ENCODE results near the gene PTCD3. TPM values are rescaled to one million over a fixed set of nuclear protein-coding genes. Genes with fewer than 3 reads are reported as not detected.

PTCD3 gene
- polyA plus RNA-seq, 4 donors = 98.8 to 173 (median 137) TPM

Other genes with a start within 250 kb of the PTCD3 start
- 10 to 100 TPM in 3 of 4 donors, 1 to 10 TPM in 1; 9.5 to 12.6 (median 12.3) TPM for gene ST3GAL5, start 217.2 kb upstream of the PTCD3 start, polyA plus RNA-seq (ENCODE audit: insufficient read length in 4 of 4)
- 10 to 100 TPM; 18.0 to 23.0 (median 20.6) TPM for gene POLR1A, start 349 bp upstream of the PTCD3 start, polyA plus RNA-seq (ENCODE audit: insufficient read length in 4 of 4)
- 100 to 1,000 TPM; 105 to 119 (median 107) TPM for gene IMMT, start 89.2 kb downstream of the PTCD3 start, polyA plus RNA-seq (ENCODE audit: insufficient read length in 4 of 4)
- 10 to 100 TPM; 44.8 to 55.5 (median 48.2) TPM for gene MRPL35, start 93.2 kb downstream of the PTCD3 start, polyA plus RNA-seq (ENCODE audit: insufficient read length in 4 of 4)
- 1 to 10 TPM; 2.5 to 3.2 (median 3.1) TPM for gene REEP1, start 231.4 kb downstream of the PTCD3 start, polyA plus RNA-seq (ENCODE audit: insufficient read length in 4 of 4)

Measured in left renal cortex interstitium (tissue), 4 donors.